Omental fat pad (tissue), 4 donors: ENCODE data around the gene IMPA2. TPM values are rescaled to one million over a fixed set of nuclear protein-coding genes. Genes with fewer than 3 reads are reported as not detected.

Experiments used
- ATAC-seq: fragments of 150-250 bp; one replicate; pipeline ENCODE4 v1.9.1; 2016; ENCODE audit warnings: mild to moderate bottlenecking, moderate library complexity; ENCODE audit not compliant: low FRiP score
- DNase-seq: peaks from one replicate; pipeline ENCODE4 v3.0.0-alpha.2; 2019; ENCODE audit warnings: low spot score
- CTCF ChIP-seq, 3 donors: fragments of 450-650 bp; IDR thresholded peaks; one replicate each; pipeline ENCODE4 v1.5.1; 2016 to 2017; ENCODE audit warnings: antibody characterized with exemption in 3 of 3, mild to moderate bottlenecking in 3 of 3, moderate library complexity in 2 of 3
- total RNA-seq, 4 donors: library from RNA; depleted of rRNA; stranded (reverse); fragments of >200 nt; gene quantifications; one replicate each; pipeline ENCODE4 v1.1.0, GENCODE V29; 2016

IMPA2 gene
- total RNA-seq, 4 donors from 2014 or later: 18.7 to 31.6 (median 27.7) TPM

DNA sequence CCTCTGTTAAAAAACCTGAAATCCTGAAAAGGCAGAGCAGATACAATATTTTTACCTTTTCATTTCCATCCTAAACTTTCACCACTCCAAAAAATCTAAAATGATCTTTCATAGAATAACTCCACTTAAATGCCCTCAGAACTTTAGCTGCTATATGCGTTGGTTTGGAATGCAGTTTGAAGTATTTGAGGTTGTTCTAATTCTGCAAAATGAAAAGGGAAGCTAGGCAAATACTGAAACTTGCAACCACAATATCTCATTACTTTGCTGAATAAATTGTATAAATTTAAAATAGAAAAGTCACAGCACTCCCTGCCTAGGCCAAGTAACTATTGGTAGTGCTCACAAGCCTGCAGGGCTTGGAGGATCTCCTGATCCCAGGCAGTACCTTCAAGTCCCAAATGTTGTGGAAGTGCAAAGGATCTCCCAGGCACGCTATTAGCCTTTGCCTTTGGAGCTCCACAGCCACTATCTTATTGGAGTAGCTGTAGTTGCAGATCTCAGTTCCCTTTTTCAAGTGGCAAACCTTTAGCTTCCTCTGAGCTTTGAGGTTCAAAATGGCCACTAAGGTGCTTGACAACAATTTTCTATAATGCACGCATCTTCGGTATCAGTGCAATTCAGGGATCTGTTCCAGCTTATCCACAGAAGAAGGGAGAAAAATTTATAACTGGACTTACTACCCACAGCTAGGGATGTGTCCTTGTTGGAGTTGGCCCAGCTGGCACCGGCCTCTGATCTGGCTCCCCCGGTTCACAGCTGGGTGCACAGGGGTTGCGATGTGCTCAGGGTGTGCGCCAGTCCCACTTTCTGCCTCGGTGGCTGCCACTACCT is 68.9 kb downstream of the IMPA2 start:
- no peak for TF ChIP-seq CTCF (IDR thresholded peaks at IDR 0.05)
- ATAC-seq (no peak), DNase-seq (no peak)

GRCh38 chr18:12052866-12053265 is 71.6 kb downstream of the IMPA2 start:
- no peak for DNase-seq
- TF ChIP-seq CTCF (IDR thresholded peaks at IDR 0.05): no peak
- ATAC-seq: no peak

DNA sequence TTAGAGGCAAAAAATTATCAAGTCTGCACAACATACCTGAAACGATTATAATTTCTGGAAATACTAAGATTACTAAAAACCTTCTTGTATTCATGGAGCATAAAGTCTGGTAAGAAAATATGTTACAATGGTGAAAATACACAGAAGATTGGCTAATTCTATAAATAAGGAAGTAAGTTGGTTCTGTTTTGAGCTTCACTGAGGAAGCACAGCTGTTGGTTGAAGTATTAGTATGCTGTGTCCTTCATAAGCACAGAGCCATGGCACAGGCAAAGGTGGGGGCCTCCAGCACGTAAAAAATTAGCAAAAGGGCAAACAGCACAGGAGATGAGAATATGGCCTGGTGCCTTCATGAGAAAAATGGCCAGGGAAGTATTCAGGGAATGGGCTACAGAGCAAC is 72.0 kb downstream of the IMPA2 start:
- ATAC-seq (no peak), DNase-seq (no peak)
- TF ChIP-seq CTCF (IDR thresholded peaks at IDR 0.05): no peak

- DNase-seq (no peak), ATAC-seq (no peak)
- TF ChIP-seq CTCF (IDR thresholded peaks at IDR 0.05): no peak
Measured at GRCh38 chr18:12056034-12056883, 75.0 kb downstream of the IMPA2 start.

DNA sequence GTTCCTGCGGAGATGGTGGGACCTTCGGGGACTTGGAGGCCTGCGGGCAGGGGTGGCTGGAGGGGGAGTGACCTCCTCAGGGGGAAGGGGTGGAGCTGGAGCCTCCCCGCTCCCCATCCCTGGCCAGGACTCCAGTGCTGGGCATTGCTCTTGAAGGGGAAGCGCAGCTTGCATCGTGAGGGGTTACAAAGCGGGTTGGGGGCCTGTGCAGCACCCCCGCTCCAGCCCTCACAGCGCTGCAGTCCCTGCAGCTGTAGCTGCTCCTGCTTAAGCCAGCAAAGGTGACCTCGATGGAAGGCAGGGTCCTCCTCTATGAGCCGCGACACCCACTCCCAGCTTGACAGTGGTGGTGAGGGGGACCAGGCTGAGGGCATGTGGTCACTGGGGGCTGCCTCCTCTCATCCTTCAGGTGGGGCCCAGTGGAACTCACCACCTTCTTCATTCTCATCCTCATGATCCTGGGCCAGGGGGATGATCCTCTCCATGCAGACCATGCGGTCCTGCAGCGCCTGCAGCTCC is 75.6 kb downstream of the IMPA2 start:
- ATAC-seq (no peak), DNase-seq (no peak)
- TF ChIP-seq CTCF (IDR thresholded peaks at IDR 0.05): no peak

GRCh38 chr18:12057419-12058039 is 76.2 kb downstream of the IMPA2 start:
- ATAC-seq (no peak), DNase-seq (no peak)
- no peak for TF ChIP-seq CTCF (IDR thresholded peaks at IDR 0.05)
